Fibroblast of lung (primary cell): ENCODE data around the gene SPSB2. TPM values are rescaled to one million over a fixed set of nuclear protein-coding genes. Genes with fewer than 3 reads are reported as not detected.

Experiments
- DNase-seq, 2 donors: peaks; one replicate each; pipeline versions ENCODE4 v3.0.0 to v3.0.0-alpha.2; 2010; ENCODE audit warnings: low read depth in 2 of 2
- H2AFZ ChIP-seq: 2 replicates; pipeline ENCODE4 v1.5.1; 2012; ENCODE audit warnings: low read length, control low read depth, inconsistent platforms
- H3K27ac ChIP-seq: 2 replicates; pipeline ENCODE4 v1.5.1; 2011; ENCODE audit warnings: low read length, control low read depth; ENCODE audit not compliant: insufficient read depth
- H3K27me3 ChIP-seq: 2 replicates; pipeline ENCODE4 v1.5.1; 2011; ENCODE audit warnings: mild to moderate bottlenecking, low read length; ENCODE audit not compliant: control insufficient read depth, insufficient read depth
- H3K36me3 ChIP-seq: 2 replicates; pipeline ENCODE4 v1.5.1; 2011; ENCODE audit warnings: low read length; ENCODE audit not compliant: control insufficient read depth, insufficient read depth
- H3K4me1 ChIP-seq: 2 replicates; pipeline ENCODE4 v1.5.1; 2011; ENCODE audit warnings: low read length; ENCODE audit not compliant: control insufficient read depth, insufficient read depth; ENCODE audit errors: extremely low read depth
- H3K4me2 ChIP-seq: 2 replicates; pipeline ENCODE4 v1.5.1; 2011; ENCODE audit warnings: low read length, control low read depth; ENCODE audit not compliant: insufficient read depth; ENCODE audit errors: extremely low read depth
- H3K4me3 ChIP-seq, 4 experiments: fragments of 200-600 bp in 1 of 4; sonication (generic) in 1 of 4; replicated peaks in 1 of 4; 2 replicates each; pipeline ENCODE4 v1.5.1; 2011 to 2016; ENCODE audit warnings: low read length in 4 of 4, low read depth in 3 of 4, mild to moderate bottlenecking in 3 of 4, control low read depth in 2 of 4, inconsistent platforms in 1 of 4, mixed read lengths in 1 of 4; ENCODE audit not compliant: insufficient read depth in 1 of 4; ENCODE audit errors: control extremely low read depth in 1 of 4
- H3K79me2 ChIP-seq: 2 replicates; pipeline ENCODE4 v1.5.1; 2012; ENCODE audit warnings: mild to moderate bottlenecking, low read length, inconsistent platforms; ENCODE audit not compliant: control insufficient read depth, insufficient read depth
- H3K9ac ChIP-seq: 2 replicates; pipeline ENCODE4 v1.5.1; 2011; ENCODE audit warnings: mild to moderate bottlenecking, low read length, control low read depth; ENCODE audit not compliant: insufficient read depth
- H3K9me3 ChIP-seq: 2 replicates; pipeline ENCODE4 v1.5.1; 2012; ENCODE audit warnings: low read depth, low read length; ENCODE audit not compliant: control insufficient read depth, insufficient read depth
- H4K20me1 ChIP-seq: 2 replicates; pipeline ENCODE4 v1.5.1; 2011; ENCODE audit warnings: low read length; ENCODE audit not compliant: control insufficient read depth, insufficient read depth; ENCODE audit errors: extremely low read depth
- EZH2 ChIP-seq: IDR thresholded peaks from 2 replicates; pipeline ENCODE4 v1.5.1; 2012; ENCODE audit warnings: low read length, control low read depth, mild to moderate bottlenecking; ENCODE audit errors: missing control alignments
- polyA plus RNA-seq, 2 donors: library from polyadenylated mRNA; depleted of rRNA in 1 of 2; stranded (reverse) in 1 of 2; unstranded in 1 of 2; fragments of >200 nt; gene quantifications; 2 replicates each; pipeline ENCODE4 v1.2.1, GENCODE V29; 2011 to 2012; ENCODE audit warnings: missing spikeins in 1 of 2
- total RNA-seq: library from RNA; depleted of rRNA; stranded (reverse); fragments of >200 nt; gene quantifications from 2 replicates; pipeline ENCODE4 v1.2.1, GENCODE V29; 2014
- TF ChIP-seq, protein P1 (sequence below), 2 donors: IDR thresholded peaks in 1 of 2; conservative IDR thresholded peaks in 1 of 2; 1 replicate in 1 of 2; 2 replicates in 1 of 2; pipeline ENCODE4 v1.5.1; 2011 to 2012; ENCODE audit warnings: low read length in 2 of 2, control low read depth in 1 of 2, inconsistent platforms in 1 of 2, low read depth in 1 of 2, mild to moderate bottlenecking in 1 of 2

Gene SPSB2
- total and polyA plus RNA-seq, 2 donors (not counting 1 experiment from before 2014, with no cell fraction given): 1.8 to 12.7 TPM

DNA sequence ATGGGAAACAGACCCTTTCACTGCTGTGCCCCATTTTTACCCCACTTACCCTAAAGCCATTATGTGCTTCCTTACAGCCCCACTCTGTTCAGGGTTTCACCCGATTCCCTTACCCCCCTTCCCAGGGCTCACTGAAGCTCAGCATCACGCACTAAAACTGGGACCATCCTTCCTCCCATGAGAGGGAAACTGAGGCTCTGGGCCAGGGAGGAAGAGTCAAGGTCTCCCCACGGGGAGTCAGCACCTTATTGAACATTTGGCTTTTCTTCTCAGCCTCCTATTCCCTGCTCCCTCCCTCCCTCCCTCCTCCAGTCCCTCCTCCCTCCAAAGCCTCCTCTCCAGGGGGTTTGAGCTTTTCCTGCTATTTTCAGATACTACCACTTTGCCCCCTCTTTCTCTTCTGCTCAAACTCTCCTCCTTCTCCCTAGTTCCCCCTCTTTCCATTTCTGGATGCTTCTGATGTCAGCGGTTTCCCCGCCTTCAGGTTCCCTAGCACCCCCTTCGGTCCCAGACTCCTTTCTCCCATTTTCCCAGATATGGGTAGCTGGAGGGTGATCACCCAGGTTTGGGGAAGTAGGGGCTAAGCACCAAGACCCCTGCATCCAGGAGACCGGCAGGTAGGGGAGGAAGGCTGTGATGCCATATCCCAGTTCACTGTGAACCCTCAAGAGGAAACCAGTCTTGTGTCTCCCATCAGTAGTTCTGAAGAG, 50.5 kb downstream of the SPSB2 start:
- Histone ChIP-seq H3K4me2 (peak overlapping the region; percentile 93), H3K27me3 (peaks cover 2% of the 10 kb centered on the region), H4K20me1 (no peaks in the 10 kb centered on the region), H3K4me3 (peak overlapping the region in 3 of 4 experiments; percentile 36 to 72 (median 62)), H3K36me3 (peaks cover 9% of the 10 kb centered on the region), H2AFZ (no peak overlapping the region), H3K27ac (no peak overlapping the region), H3K9me3 (no peaks in the 10 kb centered on the region), H3K9ac (no peak overlapping the region), H3K79me2 (no peaks in the 10 kb centered on the region), H3K4me1 (peaks cover 24% of the 10 kb centered on the region)
- DNase-seq: no peak
- TF ChIP-seq, protein P1, sequence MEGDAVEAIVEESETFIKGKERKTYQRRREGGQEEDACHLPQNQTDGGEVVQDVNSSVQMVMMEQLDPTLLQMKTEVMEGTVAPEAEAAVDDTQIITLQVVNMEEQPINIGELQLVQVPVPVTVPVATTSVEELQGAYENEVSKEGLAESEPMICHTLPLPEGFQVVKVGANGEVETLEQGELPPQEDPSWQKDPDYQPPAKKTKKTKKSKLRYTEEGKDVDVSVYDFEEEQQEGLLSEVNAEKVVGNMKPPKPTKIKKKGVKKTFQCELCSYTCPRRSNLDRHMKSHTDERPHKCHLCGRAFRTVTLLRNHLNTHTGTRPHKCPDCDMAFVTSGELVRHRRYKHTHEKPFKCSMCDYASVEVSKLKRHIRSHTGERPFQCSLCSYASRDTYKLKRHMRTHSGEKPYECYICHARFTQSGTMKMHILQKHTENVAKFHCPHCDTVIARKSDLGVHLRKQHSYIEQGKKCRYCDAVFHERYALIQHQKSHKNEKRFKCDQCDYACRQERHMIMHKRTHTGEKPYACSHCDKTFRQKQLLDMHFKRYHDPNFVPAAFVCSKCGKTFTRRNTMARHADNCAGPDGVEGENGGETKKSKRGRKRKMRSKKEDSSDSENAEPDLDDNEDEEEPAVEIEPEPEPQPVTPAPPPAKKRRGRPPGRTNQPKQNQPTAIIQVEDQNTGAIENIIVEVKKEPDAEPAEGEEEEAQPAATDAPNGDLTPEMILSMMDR (conservative IDR thresholded peaks at IDR 0.05 in 1 of 2, IDR thresholded peaks at IDR 0.05 in 1 of 2; ENCODE audit: low read depth in 1 of 2, low read length in 2 of 2): no peak
- TF ChIP-seq EZH2: no peak

DNA sequence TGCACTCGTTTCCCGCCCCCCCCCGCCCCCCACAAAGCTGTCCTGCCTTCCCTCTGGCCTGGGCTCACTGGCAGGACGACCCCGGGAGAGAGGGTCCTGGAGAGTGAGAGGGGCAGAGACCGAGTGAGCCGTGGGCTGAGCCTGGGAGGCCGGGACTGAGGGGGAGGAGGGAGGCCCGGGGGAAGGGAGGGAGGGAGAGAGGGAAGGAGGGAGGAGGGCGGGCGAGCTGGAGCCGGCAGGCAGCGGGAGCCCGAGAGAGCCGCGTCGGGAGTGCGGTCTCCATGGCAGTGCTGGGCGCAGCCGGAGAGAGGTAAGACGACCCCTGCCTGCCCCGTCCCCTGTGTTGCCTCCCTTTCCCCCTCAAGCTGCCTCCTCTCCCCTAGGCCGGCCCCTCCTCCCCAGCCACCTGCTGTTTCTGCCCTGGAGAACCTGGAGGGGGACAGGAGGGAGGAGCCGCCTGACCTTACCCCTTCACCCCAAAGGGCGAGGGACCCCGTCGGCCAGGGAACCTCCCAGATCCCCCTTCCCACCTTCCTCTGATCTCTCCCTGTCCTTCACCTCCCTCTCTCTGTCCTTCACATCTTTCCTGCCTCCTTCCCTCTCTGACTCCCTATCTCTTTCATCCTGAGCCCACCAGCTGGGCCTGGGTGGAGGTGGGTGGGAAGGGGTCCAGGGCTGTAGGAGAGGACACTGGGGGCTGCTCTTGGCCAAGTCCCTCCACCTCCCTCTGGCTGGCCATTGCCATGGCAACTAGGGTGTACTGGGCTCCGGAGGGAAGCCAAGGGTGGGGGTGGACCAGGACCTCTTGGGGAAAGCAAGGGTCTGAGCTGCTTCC, 51.3 kb downstream of the SPSB2 start, which contains the start of gene GPR162:
Gene GPR162, plus strand, starts transcription at position 231 of the 835 bp plus-strand sequence. CDS start 2,078 bp downstream, outside the sequence.
- peak within 1 kb of the TSS; percentile 93 for H3K4me2 ChIP-seq
- peak within 1 kb of the TSS; percentile 48 for H3K9ac ChIP-seq
- H4K20me1 ChIP-seq: no peaks in the 10 kb centered on the region
- no peaks in the 10 kb centered on the region for H3K9me3 ChIP-seq
- no peak within 1 kb of the TSS for H2AFZ ChIP-seq
- peaks cover 10% of the 10 kb centered on the region for H3K36me3 ChIP-seq
- DNase-seq: peak; percentile 61 to 65
- peak within 1 kb of the TSS; percentile 36 to 72 (median 55) for H3K4me3 ChIP-seq
- no peaks in the 10 kb centered on the region for H3K79me2 ChIP-seq
- TF ChIP-seq EZH2: no peak
- TF ChIP-seq, protein P1 (conservative IDR thresholded peaks at IDR 0.05 in 1 of 2, IDR thresholded peaks at IDR 0.05 in 1 of 2; ENCODE audit: low read depth in 1 of 2, low read length in 2 of 2): no peak
- peaks cover 2% of the 10 kb centered on the region for H3K27me3 ChIP-seq
- no peak within 1 kb of the TSS for H3K27ac ChIP-seq
- peaks cover 18% of the 10 kb centered on the region for H3K4me1 ChIP-seq

Other genes starting within 250 kb of the SPSB2 start
- gene LPAR5, start 237.3 kb downstream of the SPSB2 start, total RNA-seq: not detected in 2 replicates
- gene LPAR5, start 237.3 kb downstream of the SPSB2 start, polyA plus RNA-seq: 0.02 and 0.07 TPM in 2 replicates
- under 0.01 and 0.33 TPM in 2 replicates for gene ACRBP, start 225.9 kb downstream of the SPSB2 start, total RNA-seq
- 0.50 and 0.72 TPM in 2 replicates for gene ACRBP, start 225.9 kb downstream of the SPSB2 start, polyA plus RNA-seq
- 30.3 and 36.0 TPM in 2 replicates for gene ING4, start 210.2 kb downstream of the SPSB2 start, total RNA-seq
- 31.1 and 47.1 TPM in 2 replicates for gene ING4, start 210.2 kb downstream of the SPSB2 start, polyA plus RNA-seq
- gene ZNF384, start 183.9 kb downstream of the SPSB2 start, total RNA-seq: 9.8 and 12.2 TPM in 2 replicates
- 34.8 and 49.6 TPM in 2 replicates for gene ZNF384, start 183.9 kb downstream of the SPSB2 start, polyA plus RNA-seq
- gene PIANP, start 172.5 kb downstream of the SPSB2 start, total RNA-seq: under 0.01 and 0.17 TPM in 2 replicates
- 0.49 and 0.87 TPM in 2 replicates for gene PIANP, start 172.5 kb downstream of the SPSB2 start, polyA plus RNA-seq
- gene COPS7A, start 149.3 kb downstream of the SPSB2 start, total RNA-seq: 67.0 and 79.1 TPM in 2 replicates
- gene COPS7A, start 149.3 kb downstream of the SPSB2 start, polyA plus RNA-seq: 114 and 138 TPM in 2 replicates
- 88.6 and 106 TPM in 2 replicates for gene MLF2, start 120.2 kb downstream of the SPSB2 start, total RNA-seq
- gene MLF2, start 120.2 kb downstream of the SPSB2 start, polyA plus RNA-seq: 287 and 289 TPM in 2 replicates
- gene PTMS, start 106.9 kb downstream of the SPSB2 start, total RNA-seq: 29.5 and 63.6 TPM in 2 replicates
- 269 and 312 TPM in 2 replicates for gene PTMS, start 106.9 kb downstream of the SPSB2 start, polyA plus RNA-seq
- 0.17 and 0.26 TPM in 2 replicates for gene LAG3, start 100.8 kb downstream of the SPSB2 start, total RNA-seq
- 0.09 and 0.17 TPM in 2 replicates for gene LAG3, start 100.8 kb downstream of the SPSB2 start, polyA plus RNA-seq
- gene CD4, start 83.8 kb downstream of the SPSB2 start, total RNA-seq: 14.4 and 27.2 TPM in 2 replicates
- 50.8 and 152 TPM in 2 replicates for gene CD4, start 83.8 kb downstream of the SPSB2 start, polyA plus RNA-seq
- 11.1 and 11.8 TPM in 2 replicates for gene GPR162, start 51.5 kb downstream of the SPSB2 start, total RNA-seq
- 3.3 and 5.6 TPM in 2 replicates for gene GPR162, start 51.5 kb downstream of the SPSB2 start, polyA plus RNA-seq
- gene P3H3, start 44.9 kb downstream of the SPSB2 start, total RNA-seq: 72.4 and 96.3 TPM in 2 replicates
- 39.8 and 44.0 TPM in 2 replicates for gene P3H3, start 44.9 kb downstream of the SPSB2 start, polyA plus RNA-seq
- 1.3 and 1.7 TPM in 2 replicates for gene GNB3, start 32.4 kb downstream of the SPSB2 start, total RNA-seq
- gene GNB3, start 32.4 kb downstream of the SPSB2 start, polyA plus RNA-seq: 2.7 and 3.7 TPM in 2 replicates
- 1.5 and 9.1 TPM in 2 replicates for gene CDCA3, start 22.0 kb downstream of the SPSB2 start, total RNA-seq
- gene CDCA3, start 22.0 kb downstream of the SPSB2 start, polyA plus RNA-seq: 9.4 and 56.9 TPM in 2 replicates
- gene USP5, start 21.2 kb downstream of the SPSB2 start, total RNA-seq: 53.4 and 69.9 TPM in 2 replicates
- gene USP5, start 21.2 kb downstream of the SPSB2 start, polyA plus RNA-seq: 42.2 and 66.3 TPM in 2 replicates
- gene TPI1, start 5.8 kb downstream of the SPSB2 start, total RNA-seq: 906 and 934 TPM in 2 replicates
- gene TPI1, start 5.8 kb downstream of the SPSB2 start, polyA plus RNA-seq: 1,617 and 1,654 TPM in 2 replicates
- 9.6 and 14.9 TPM in 2 replicates for gene LRRC23, start 31.5 kb upstream of the SPSB2 start, total RNA-seq
- gene LRRC23, start 31.5 kb upstream of the SPSB2 start, polyA plus RNA-seq: 5.6 and 6.4 TPM in 2 replicates
- gene ENO2, start 41.3 kb upstream of the SPSB2 start, total RNA-seq: 20.3 TPM in 2 replicates
- gene ENO2, start 41.3 kb upstream of the SPSB2 start, polyA plus RNA-seq: 29.4 and 43.0 TPM in 2 replicates
- gene ATN1, start 54.7 kb upstream of the SPSB2 start, total RNA-seq: 8.2 and 21.5 TPM in 2 replicates
- 9.4 and 14.5 TPM in 2 replicates for gene ATN1, start 54.7 kb upstream of the SPSB2 start, polyA plus RNA-seq
- not detected in 2 replicates for gene RNU7-1, start 70.5 kb upstream of the SPSB2 start, total RNA-seq
- gene RNU7-1, start 70.5 kb upstream of the SPSB2 start, polyA plus RNA-seq: not detected in 2 replicates
- 107 and 177 TPM in 2 replicates for gene C12orf57, start 70.7 kb upstream of the SPSB2 start, total RNA-seq
- gene C12orf57, start 70.7 kb upstream of the SPSB2 start, polyA plus RNA-seq: 172 and 220 TPM in 2 replicates
- gene PTPN6, start 78.1 kb upstream of the SPSB2 start, total RNA-seq: 0.26 TPM in 1 of 2 replicates, not detected in the other
- 0.06 TPM in 1 of 2 replicates, not detected in the other for gene PTPN6, start 78.1 kb upstream of the SPSB2 start, polyA plus RNA-seq
- 112 and 169 TPM in 2 replicates for gene PHB2, start 97.4 kb upstream of the SPSB2 start, total RNA-seq
- 193 and 266 TPM in 2 replicates for gene PHB2, start 97.4 kb upstream of the SPSB2 start, polyA plus RNA-seq
- gene EMG1, start 97.6 kb upstream of the SPSB2 start, total RNA-seq: 27.4 and 31.6 TPM in 2 replicates
- 33.4 and 46.4 TPM in 2 replicates for gene EMG1, start 97.6 kb upstream of the SPSB2 start, polyA plus RNA-seq
- gene LPCAT3, start 145.2 kb upstream of the SPSB2 start, total RNA-seq: 10.0 and 11.4 TPM in 2 replicates
- gene LPCAT3, start 145.2 kb upstream of the SPSB2 start, polyA plus RNA-seq: 48.5 and 54.0 TPM in 2 replicates
- 997 and 1,549 TPM in 2 replicates for gene C1S, start 187.4 kb upstream of the SPSB2 start, total RNA-seq
- gene C1S, start 187.4 kb upstream of the SPSB2 start, polyA plus RNA-seq: 265 and 507 TPM in 2 replicates
- gene C1R, start 219.1 kb upstream of the SPSB2 start, total RNA-seq: 407 and 650 TPM in 2 replicates
- 284 and 617 TPM in 2 replicates for gene C1R, start 219.1 kb upstream of the SPSB2 start, polyA plus RNA-seq
- gene C1RL, start 235.9 kb upstream of the SPSB2 start, total RNA-seq: 34.4 and 64.9 TPM in 2 replicates
- gene C1RL, start 235.9 kb upstream of the SPSB2 start, polyA plus RNA-seq: 26.8 and 46.2 TPM in 2 replicates